Nephron (organoid): ENCODE measurements around the gene DPH2.

Source experiments
- H3K27ac Mint-ChIP-seq, 3 experiments: 2 replicates each; pipeline ENCODE4 v1.8.0; 2020; ENCODE audit warnings: mixed read lengths in 3 of 3, mild to moderate bottlenecking in 2 of 3, moderate library complexity in 1 of 3
- H3K27me3 Mint-ChIP-seq: 2 replicates; pipeline ENCODE4 v1.8.0; 2021; ENCODE audit warnings: low read depth, mild to moderate bottlenecking, moderate library complexity, mixed read lengths
- H3K36me3 Mint-ChIP-seq: 2 replicates; pipeline ENCODE4 v1.8.0; 2020; ENCODE audit warnings: low read depth, mixed read lengths
- H3K4me1 Mint-ChIP-seq: 2 replicates; pipeline ENCODE4 v1.8.0; 2020; ENCODE audit warnings: mixed read lengths
- H3K4me3 Mint-ChIP-seq, 3 experiments: 2 replicates each; pipeline ENCODE4 v1.8.0; 2020; ENCODE audit warnings: mild to moderate bottlenecking in 3 of 3, mixed read lengths in 3 of 3, moderate library complexity in 2 of 3
- H3K9me3 Mint-ChIP-seq: 2 replicates; pipeline ENCODE4 v1.8.0; 2020; ENCODE audit warnings: mixed read lengths
- TF ChIP-seq, protein P1 (sequence below), 3 experiments: fragments of 200-600 bp; sonication (generic); IDR thresholded peaks; one replicate each; pipeline ENCODE4 v1.5.0; 2021; ENCODE audit warnings: antibody characterized with exemption in 3 of 3; ENCODE audit not compliant: unreplicated experiment in 3 of 3

The DPH2 gene

DNA sequence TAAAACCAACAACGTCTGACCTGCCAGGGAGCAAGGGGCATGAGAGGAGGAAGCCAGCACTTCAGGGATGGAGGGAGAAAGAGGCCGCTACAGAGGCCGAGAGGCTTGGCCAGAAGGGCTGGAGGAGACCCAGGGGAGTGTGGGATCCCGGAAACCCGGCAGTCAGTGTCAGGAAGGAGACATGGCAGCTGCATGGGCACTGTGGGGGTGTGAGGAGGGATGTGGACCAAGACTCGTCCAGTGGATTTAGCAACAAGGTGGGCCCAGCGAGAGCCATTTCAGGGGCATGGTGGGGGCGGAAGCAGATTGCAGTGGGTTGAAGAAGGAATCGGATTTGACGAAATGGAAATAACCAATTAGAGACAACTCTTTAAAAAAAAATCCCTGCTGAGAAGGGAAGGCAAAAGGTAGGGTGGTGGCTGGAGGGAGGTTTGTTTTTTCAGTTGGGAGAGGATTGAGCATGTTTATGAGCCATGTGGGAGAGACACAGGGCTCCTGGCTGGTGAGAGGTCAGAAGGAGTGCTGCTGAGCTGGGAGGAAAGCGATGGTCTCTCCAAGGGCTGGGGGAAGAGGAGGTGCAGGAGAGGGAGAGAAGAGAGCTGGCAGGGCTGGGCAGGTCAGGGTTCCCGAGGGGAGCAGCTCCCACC is 13.6 kb downstream of the DPH2 start:
- Mint-ChIP-seq H3K4me3 (peak overlapping the region; percentile 29 to 58 (median 37)), H3K4me1 (peaks cover 33% of the 10 kb centered on the region), H3K36me3 (peaks cover 36% of the 10 kb centered on the region), H3K9me3 (no peaks in the 10 kb centered on the region), H3K27me3 (no peaks in the 10 kb centered on the region), H3K27ac (peak overlapping the region in 2 of 3 experiments; percentile 9 to 79)
- TF ChIP-seq, protein P1, sequence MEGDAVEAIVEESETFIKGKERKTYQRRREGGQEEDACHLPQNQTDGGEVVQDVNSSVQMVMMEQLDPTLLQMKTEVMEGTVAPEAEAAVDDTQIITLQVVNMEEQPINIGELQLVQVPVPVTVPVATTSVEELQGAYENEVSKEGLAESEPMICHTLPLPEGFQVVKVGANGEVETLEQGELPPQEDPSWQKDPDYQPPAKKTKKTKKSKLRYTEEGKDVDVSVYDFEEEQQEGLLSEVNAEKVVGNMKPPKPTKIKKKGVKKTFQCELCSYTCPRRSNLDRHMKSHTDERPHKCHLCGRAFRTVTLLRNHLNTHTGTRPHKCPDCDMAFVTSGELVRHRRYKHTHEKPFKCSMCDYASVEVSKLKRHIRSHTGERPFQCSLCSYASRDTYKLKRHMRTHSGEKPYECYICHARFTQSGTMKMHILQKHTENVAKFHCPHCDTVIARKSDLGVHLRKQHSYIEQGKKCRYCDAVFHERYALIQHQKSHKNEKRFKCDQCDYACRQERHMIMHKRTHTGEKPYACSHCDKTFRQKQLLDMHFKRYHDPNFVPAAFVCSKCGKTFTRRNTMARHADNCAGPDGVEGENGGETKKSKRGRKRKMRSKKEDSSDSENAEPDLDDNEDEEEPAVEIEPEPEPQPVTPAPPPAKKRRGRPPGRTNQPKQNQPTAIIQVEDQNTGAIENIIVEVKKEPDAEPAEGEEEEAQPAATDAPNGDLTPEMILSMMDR (IDR thresholded peaks at IDR 0.05; ENCODE audit: unreplicated experiment in 3 of 3) = no peak

DNA sequence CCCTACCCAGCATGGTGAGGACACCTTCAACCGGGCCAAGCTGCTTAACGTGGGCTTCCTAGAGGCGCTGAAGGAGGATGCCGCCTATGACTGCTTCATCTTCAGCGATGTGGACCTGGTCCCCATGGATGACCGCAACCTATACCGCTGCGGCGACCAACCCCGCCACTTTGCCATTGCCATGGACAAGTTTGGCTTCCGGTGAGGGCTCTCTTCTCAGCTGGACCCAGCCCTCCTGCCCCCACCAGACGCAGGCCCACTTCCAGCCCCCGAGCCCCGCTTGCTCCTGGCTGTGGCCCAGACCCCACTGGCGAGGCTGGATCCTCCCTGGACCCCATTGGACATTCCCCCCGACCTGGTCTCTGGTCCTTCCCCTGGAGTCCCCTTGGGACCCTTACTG is 15.0 kb downstream of the DPH2 start:
- Mint-ChIP-seq H3K4me1 (peaks cover 28% of the 10 kb centered on the region), H3K27me3 (no peaks in the 10 kb centered on the region), H3K36me3 (peaks cover 34% of the 10 kb centered on the region), H3K4me3 (no peak overlapping the region), H3K27ac (no peak overlapping the region), H3K9me3 (no peaks in the 10 kb centered on the region)
- TF ChIP-seq, protein P1 (IDR thresholded peaks at IDR 0.05; ENCODE audit: unreplicated experiment in 3 of 3) = no peak

DNA sequence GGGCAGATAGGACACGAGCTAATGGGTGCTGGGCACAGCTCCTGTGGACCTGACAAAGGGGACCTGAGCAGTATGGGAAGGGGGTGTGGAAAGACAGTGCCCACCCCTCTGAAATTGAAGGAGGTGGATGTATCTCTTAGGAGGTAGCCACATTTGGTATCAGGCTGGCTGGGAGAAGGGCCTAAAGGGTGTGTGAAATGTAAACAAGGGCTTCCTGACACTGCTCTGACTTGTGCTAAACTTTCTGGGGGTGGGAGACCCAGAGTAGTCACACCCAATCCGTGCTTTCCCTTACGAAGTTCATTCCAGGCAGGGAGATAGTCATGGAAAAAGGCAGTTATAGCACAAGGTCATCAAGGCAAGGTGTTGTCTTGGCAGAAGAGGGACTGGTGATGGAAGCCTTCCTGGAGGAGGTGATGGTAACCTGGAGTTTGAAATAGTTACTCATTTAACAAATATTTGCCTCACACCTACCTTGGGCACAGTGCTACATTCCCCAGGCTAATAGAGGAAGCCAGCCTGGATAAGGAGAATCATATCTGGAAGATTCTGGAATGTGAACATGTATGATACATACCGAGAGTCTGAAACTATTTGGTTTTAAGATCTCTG is 16.3 kb downstream of the DPH2 start:
- Mint-ChIP-seq H3K4me3 (no peak overlapping the region), H3K9me3 (no peaks in the 10 kb centered on the region), H3K4me1 (peaks cover 22% of the 10 kb centered on the region), H3K27ac (peak overlapping the region in 1 of 3 experiments; percentile 98), H3K27me3 (no peaks in the 10 kb centered on the region), H3K36me3 (peaks cover 30% of the 10 kb centered on the region)
- TF ChIP-seq, protein P1 (IDR thresholded peaks at IDR 0.05; ENCODE audit: unreplicated experiment in 3 of 3) = no peak

DNA sequence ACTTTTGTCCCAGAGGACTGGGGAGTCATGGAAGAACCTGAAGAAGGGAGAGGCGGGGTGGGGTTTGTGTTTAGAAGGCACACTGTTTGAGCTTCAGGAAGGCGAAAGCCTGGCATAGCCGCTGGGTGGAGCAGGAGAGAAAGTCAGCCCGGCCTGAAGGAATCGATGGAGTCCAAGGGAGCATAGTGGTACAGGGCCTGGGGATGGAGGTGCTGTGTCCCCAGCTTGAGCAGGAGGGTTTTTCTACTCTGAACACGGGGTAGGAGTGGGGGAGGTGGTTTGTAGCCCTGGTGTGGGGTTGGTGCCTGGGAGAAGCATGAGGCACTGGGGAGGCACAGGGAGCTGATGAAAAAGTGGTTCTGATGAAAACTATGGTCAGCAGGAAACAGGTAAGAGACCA is 16.9 kb downstream of the DPH2 start:
- Mint-ChIP-seq H3K27ac (peak overlapping the region in 1 of 3 experiments; percentile 98), H3K36me3 (peaks cover 30% of the 10 kb centered on the region), H3K9me3 (no peaks in the 10 kb centered on the region), H3K4me3 (no peak overlapping the region), H3K27me3 (no peaks in the 10 kb centered on the region), H3K4me1 (peaks cover 22% of the 10 kb centered on the region)
- TF ChIP-seq, protein P1 (IDR thresholded peaks at IDR 0.05; ENCODE audit: unreplicated experiment in 3 of 3) = no peak

DNA sequence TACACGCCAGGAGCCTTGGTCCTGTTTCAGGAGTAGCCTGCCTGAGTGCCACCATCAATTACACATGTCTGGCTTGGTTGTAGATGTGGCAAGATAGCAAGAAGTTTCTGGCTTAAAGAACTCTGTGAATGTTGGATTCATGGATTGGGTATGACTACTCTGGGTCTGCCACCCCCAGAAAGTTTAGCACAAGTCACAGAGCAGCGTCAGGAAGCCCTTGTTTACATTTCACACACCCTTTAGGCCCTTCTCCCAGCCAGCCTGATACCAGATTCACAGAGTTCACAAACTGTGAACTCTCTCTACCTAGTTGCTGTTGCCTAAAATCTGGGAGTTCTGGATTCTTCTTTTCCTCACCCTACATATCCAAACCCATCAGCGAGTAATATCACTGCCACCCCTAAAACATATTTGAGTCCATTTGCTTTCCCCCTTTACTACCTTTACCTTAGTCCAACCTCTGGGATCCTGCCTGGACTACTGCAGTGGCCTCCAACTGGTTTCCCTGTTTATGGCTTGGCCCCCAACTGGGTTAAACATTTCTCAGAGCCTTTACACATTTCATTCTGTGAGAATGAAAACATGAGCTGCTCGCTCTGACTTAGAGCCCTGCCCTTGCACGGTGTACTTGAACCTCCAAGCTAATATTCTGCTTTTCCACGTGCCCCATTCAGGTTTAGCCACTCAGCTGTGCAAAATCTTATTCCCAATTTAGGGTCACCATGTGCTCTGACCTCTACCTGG is 17.5 kb downstream of the DPH2 start:
- Mint-ChIP-seq H3K27me3 (no peaks in the 10 kb centered on the region), H3K4me1 (peaks cover 22% of the 10 kb centered on the region), H3K27ac (peak overlapping the region; percentile 55 to 98 (median 77)), H3K4me3 (peak overlapping the region; percentile 0 to 53 (median 27)), H3K36me3 (peaks cover 30% of the 10 kb centered on the region), H3K9me3 (no peaks in the 10 kb centered on the region)
- TF ChIP-seq, protein P1 (IDR thresholded peaks at IDR 0.05; ENCODE audit: unreplicated experiment in 3 of 3) = no peak
